GM19463 (cell line): ENCODE results near the gene KCNMB2.
"Not testable (repeated sequence)": the region's sequence is repeated elsewhere in the genome, so short reads cannot be mapped to it uniquely, and the experiment has no call there.

Experiments used
- ATAC-seq: cut with Tn5 transposase; IDR thresholded peaks from one replicate; pipeline ENCODE4 v1.9.1; 2021; ENCODE audit warnings: mild to moderate bottlenecking, moderate library complexity; ENCODE audit not compliant: unreplicated experiment

The KCNMB2 gene

GRCh38 chr3:178745861-178746655 lies 209.8 kb downstream of the KCNMB2 start:
- ATAC-seq: not testable (repeated sequence)

GRCh38 chr3:178748874-178749273 lies 212.6 kb downstream of the KCNMB2 start:
- ATAC-seq: no peak

- ATAC-seq: no peak
These were observed 213.2 kb downstream of the KCNMB2 start for GRCh38 chr3:178749471-178749870.

GRCh38 chr3:178750639-178751300 lies 214.5 kb downstream of the KCNMB2 start:
- no peak for ATAC-seq

- ATAC-seq: no peak
These were observed 216.6 kb downstream of the KCNMB2 start for GRCh38 chr3:178752843-178753242.

GRCh38 chr3:178754852-178755510 lies 218.7 kb downstream of the KCNMB2 start:
- no peak for ATAC-seq

- no peak for ATAC-seq
These were observed 224.8 kb downstream of the KCNMB2 start for GRCh38 chr3:178761024-178761423.

- ATAC-seq: no peak
These were observed 225.2 kb downstream of the KCNMB2 start for GRCh38 chr3:178761461-178761860.

GRCh38 chr3:178762385-178762784 lies 226.1 kb downstream of the KCNMB2 start:
- ATAC-seq: no peak

GRCh38 chr3:178765472-178765871 lies 229.2 kb downstream of the KCNMB2 start:
- ATAC-seq: no peak

- ATAC-seq: no peak
These were observed 231.3 kb downstream of the KCNMB2 start for GRCh38 chr3:178767581-178767980.

GRCh38 chr3:178768072-178768864 lies 232.0 kb downstream of the KCNMB2 start:
- peak; percentile 79 for ATAC-seq

- ATAC-seq: no peak
These were observed 235.3 kb downstream of the KCNMB2 start for GRCh38 chr3:178771511-178771910.

GRCh38 chr3:178772746-178773145 lies 236.5 kb downstream of the KCNMB2 start:
- ATAC-seq: no peak

GRCh38 chr3:178773358-178773757 lies 237.1 kb downstream of the KCNMB2 start:
- ATAC-seq: no peak

GRCh38 chr3:178777718-178778411 lies 241.6 kb downstream of the KCNMB2 start:
- ATAC-seq: peak; percentile 84

GRCh38 chr3:178778589-178778988 lies 242.4 kb downstream of the KCNMB2 start:
- ATAC-seq: no peak

GRCh38 chr3:178785961-178786360 lies 249.7 kb downstream of the KCNMB2 start:
- no peak for ATAC-seq

- ATAC-seq: no peak
These were observed 251.7 kb downstream of the KCNMB2 start for GRCh38 chr3:178787960-178788359.

GRCh38 chr3:178794711-178795110 lies 258.5 kb downstream of the KCNMB2 start:
- no peak for ATAC-seq
